ENCODE measurements around the gene PRDM16. TPM values are rescaled to one million over a fixed set of nuclear protein-coding genes. Genes with fewer than 3 reads are reported as not detected.

Gene PRDM16
- total and polyA plus RNA-seq, 3 donors from 2014 or later: 2.1 to 5.6 (median 4.7) TPM

DNA sequence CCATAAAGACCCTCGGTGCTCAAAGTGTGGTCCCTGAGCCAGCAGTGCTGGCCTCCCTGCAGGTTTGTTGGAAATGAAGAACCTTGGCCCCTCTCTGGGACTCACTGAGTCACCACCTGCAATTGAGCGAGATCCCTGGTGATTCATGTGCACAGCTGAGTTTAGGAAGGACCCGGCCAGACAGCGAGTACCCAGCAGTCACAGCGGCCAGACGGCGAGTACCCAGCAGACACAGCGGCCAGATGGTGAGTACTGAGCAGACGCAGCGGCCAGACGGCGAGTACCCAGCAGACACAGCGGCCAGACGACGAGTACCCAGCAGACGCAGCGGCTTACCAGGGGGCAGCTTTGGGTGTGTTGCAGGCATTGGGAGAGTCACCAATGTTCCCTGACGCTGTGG lies 123.8 kb downstream of the PRDM16 start:
- no peak for DNase-seq
- WGBS, 2 donors: 96 to 97% methylated on average over 13 to 18 of the region's 18 CpGs
- Histone ChIP-seq H3K4me3 (no peak overlapping the region), H3K36me3 (ENCODE audit: low read depth, missing control alignments) (no peaks in the 10 kb centered on the region), H3K9me3 (no peaks in the 10 kb centered on the region), H3K27me3 (no peaks in the 10 kb centered on the region), H3K4me1 (peaks cover 5% of the 10 kb centered on the region), H3K27ac (no peak overlapping the region)
- TF ChIP-seq CTCF (IDR thresholded peaks at IDR 0.05): no peak
- TF ChIP-seq POLR2A (IDR thresholded peaks at IDR 0.05): no peak
- intact Hi-C loops (cut with DNase I; ENCODE audit: low total_unique reads): no loop called here

GRCh38 chr1:3193811-3194210 lies 124.8 kb downstream of the PRDM16 start:
- TF ChIP-seq CTCF (IDR thresholded peaks at IDR 0.05) (no peak), POLR2A (IDR thresholded peaks at IDR 0.05) (no peak)
- no peaks in the 10 kb centered on the region for H3K36me3 ChIP-seq (ENCODE audit: low read depth, missing control alignments)
- H3K27ac ChIP-seq: no peak overlapping the region
- H3K4me3 ChIP-seq: no peak overlapping the region
- DNase-seq: no peak
- intact Hi-C loops (cut with DNase I; ENCODE audit: low total_unique reads): no loop called here
- no peaks in the 10 kb centered on the region for H3K9me3 ChIP-seq
- no peaks in the 10 kb centered on the region for H3K27me3 ChIP-seq
- WGBS, 2 donors: 87 to 94% methylated on average over 8 to 10 of the region's 11 CpGs
- no peaks in the 10 kb centered on the region for H3K4me1 ChIP-seq

GRCh38 chr1:3194760-3195479 lies 125.9 kb downstream of the PRDM16 start:
- H3K27me3 ChIP-seq: no peaks in the 10 kb centered on the region
- H3K36me3 ChIP-seq (ENCODE audit: low read depth, missing control alignments): no peaks in the 10 kb centered on the region
- H3K9me3 ChIP-seq: no peaks in the 10 kb centered on the region
- no peak overlapping the region for H3K27ac ChIP-seq
- intact Hi-C loops (cut with DNase I; ENCODE audit: low total_unique reads): no loop called here
- H3K4me3 ChIP-seq: no peak overlapping the region
- no peaks in the 10 kb centered on the region for H3K4me1 ChIP-seq
- WGBS, 2 donors: 89 to 93% methylated on average over 38 of the region's 38 CpGs
- DNase-seq: no peak
- TF ChIP-seq POLR2A (IDR thresholded peaks at IDR 0.05): no peak
- TF ChIP-seq CTCF (IDR thresholded peaks at IDR 0.05): no peak

- WGBS, 2 donors: 81 to 88% methylated on average over 10 of the region's 10 CpGs
- Histone ChIP-seq H3K4me1 (no peaks in the 10 kb centered on the region), H3K27me3 (no peaks in the 10 kb centered on the region), H3K36me3 (ENCODE audit: low read depth, missing control alignments) (no peaks in the 10 kb centered on the region), H3K27ac (no peak overlapping the region), H3K9me3 (no peaks in the 10 kb centered on the region), H3K4me3 (no peak overlapping the region)
- intact Hi-C loops (cut with DNase I; ENCODE audit: low total_unique reads): no loop called here
- no peak for DNase-seq
- TF ChIP-seq CTCF (IDR thresholded peaks at IDR 0.05): no peak
- no peak for TF ChIP-seq POLR2A (IDR thresholded peaks at IDR 0.05)
Observed at GRCh38 chr1:3195480-3195815, 126.4 kb downstream of the PRDM16 start.

GRCh38 chr1:3195966-3196515 lies 127.0 kb downstream of the PRDM16 start:
- no peak for DNase-seq
- Histone ChIP-seq H3K27me3 (no peaks in the 10 kb centered on the region), H3K36me3 (ENCODE audit: low read depth, missing control alignments) (no peaks in the 10 kb centered on the region), H3K4me1 (no peaks in the 10 kb centered on the region), H3K27ac (no peak overlapping the region), H3K9me3 (no peaks in the 10 kb centered on the region), H3K4me3 (no peak overlapping the region)
- intact Hi-C loops (cut with DNase I; ENCODE audit: low total_unique reads): no loop called here
- WGBS, 2 donors: 80 to 88% methylated on average over 3 to 10 of the region's 10 CpGs
- TF ChIP-seq POLR2A (IDR thresholded peaks at IDR 0.05): no peak
- TF ChIP-seq CTCF (IDR thresholded peaks at IDR 0.05): no peak

All from testis (tissue), 3 donors.